ENCODE measurements around the gene PHRF1. TPM values are rescaled to one million over a fixed set of nuclear protein-coding genes. Genes with fewer than 3 reads are reported as not detected.

The PHRF1 gene
- polyA plus RNA-seq, 1 donor from 2014 or later = 15.4 TPM

GRCh38 chr11:614021-614622 lies 37.9 kb downstream of the PHRF1 start:
- Mint-ChIP-seq H3K9me3 (no peaks in the 10 kb centered on the region), H3K36me3 (peaks cover 8% of the 10 kb centered on the region), H3K27ac (peak overlapping the region in 2 of 3 donors; percentile 87 to 92), H3K4me1 (peaks cover 4 to 10% (median 6%) of the 10 kb centered on the region in 3 donors), H3K27me3 (no peaks in the 10 kb centered on the region), H3K4me3 (peak overlapping the region; percentile 70 to 80 (median 77))

GRCh38 chr11:614623-615503 lies 38.6 kb downstream of the PHRF1 start:
- H3K27ac Mint-ChIP-seq = peak overlapping the region; percentile 92 to 97 (median 95)
- H3K9me3 Mint-ChIP-seq = no peaks in the 10 kb centered on the region
- H3K36me3 Mint-ChIP-seq = peaks cover 8% of the 10 kb centered on the region
- H3K4me1 Mint-ChIP-seq = peaks cover 4 to 10% (median 6%) of the 10 kb centered on the region in 3 donors
- H3K4me3 Mint-ChIP-seq = peak overlapping the region; percentile 89 to 97 (median 93)
- H3K27me3 Mint-ChIP-seq = no peaks in the 10 kb centered on the region

GRCh38 chr11:615504-616319 lies 39.4 kb downstream of the PHRF1 start, which contains the start of gene IRF7:
Gene IRF7 (minus strand): TSS chr11:615950. CDS start chr11:615364, 586 bp downstream.
- H3K9me3 Mint-ChIP-seq = no peaks in the 10 kb centered on the region
- no peaks in the 10 kb centered on the region for H3K27me3 Mint-ChIP-seq
- peak within 1 kb of the TSS; percentile 92 to 97 (median 95) for H3K27ac Mint-ChIP-seq
- peaks cover 8% of the 10 kb centered on the region for H3K36me3 Mint-ChIP-seq
- H3K4me3 Mint-ChIP-seq = peak within 1 kb of the TSS; percentile 89 to 97 (median 93)
- peaks cover 4 to 10% (median 6%) of the 10 kb centered on the region in 3 donors for H3K4me1 Mint-ChIP-seq

- Mint-ChIP-seq H3K9me3 (no peaks in the 10 kb centered on the region), H3K4me1 (peaks cover 4 to 10% (median 6%) of the 10 kb centered on the region in 3 donors), H3K27ac (peak overlapping the region; percentile 90 to 95 (median 92)), H3K4me3 (peak overlapping the region; percentile 89 to 97 (median 93)), H3K27me3 (no peaks in the 10 kb centered on the region), H3K36me3 (peaks cover 6% of the 10 kb centered on the region)
Measured at GRCh38 chr11:616320-617198, 40.3 kb downstream of the PHRF1 start.

- peaks cover 5% of the 10 kb centered on the region for H3K36me3 Mint-ChIP-seq
- no peaks in the 10 kb centered on the region for H3K27me3 Mint-ChIP-seq
- peaks cover 4 to 6% (median 6%) of the 10 kb centered on the region in 3 donors for H3K4me1 Mint-ChIP-seq
- no peaks in the 10 kb centered on the region for H3K9me3 Mint-ChIP-seq
- peak overlapping the region in 1 of 3 donors; percentile 92 for H3K27ac Mint-ChIP-seq
- H3K4me3 Mint-ChIP-seq = peak overlapping the region in 1 of 4 donors; percentile 89
Measured at GRCh38 chr11:617199-617911, 41.1 kb downstream of the PHRF1 start.

- H3K27me3 Mint-ChIP-seq = no peaks in the 10 kb centered on the region
- peaks cover 5% of the 10 kb centered on the region for H3K36me3 Mint-ChIP-seq
- no peaks in the 10 kb centered on the region for H3K9me3 Mint-ChIP-seq
- no peak overlapping the region for H3K27ac Mint-ChIP-seq
- peaks cover 4 to 6% (median 6%) of the 10 kb centered on the region in 3 donors for H3K4me1 Mint-ChIP-seq
- peak overlapping the region in 1 of 4 donors; percentile 51 for H3K4me3 Mint-ChIP-seq
Measured at GRCh38 chr11:617912-618682, 41.8 kb downstream of the PHRF1 start.

GRCh38 chr11:618856-619627 lies 42.8 kb downstream of the PHRF1 start:
- Mint-ChIP-seq H3K9me3 (no peaks in the 10 kb centered on the region), H3K27me3 (peaks cover 3% of the 10 kb centered on the region), H3K27ac (peak overlapping the region in 1 of 3 donors; percentile 53), H3K4me1 (peaks cover 4 to 6% (median 6%) of the 10 kb centered on the region in 3 donors), H3K36me3 (peaks cover 8% of the 10 kb centered on the region), H3K4me3 (no peak overlapping the region)

GRCh38 chr11:619628-620050 lies 43.4 kb downstream of the PHRF1 start:
- Mint-ChIP-seq H3K4me1 (peaks cover 4 to 6% (median 4%) of the 10 kb centered on the region in 3 donors), H3K27ac (peak overlapping the region in 2 of 3 donors; percentile 35 to 53), H3K9me3 (no peaks in the 10 kb centered on the region), H3K4me3 (no peak overlapping the region), H3K27me3 (peaks cover 3% of the 10 kb centered on the region), H3K36me3 (peaks cover 8% of the 10 kb centered on the region)

GRCh38 chr11:620201-620600 lies 43.9 kb downstream of the PHRF1 start:
- peaks cover 3% of the 10 kb centered on the region for H3K27me3 Mint-ChIP-seq
- H3K36me3 Mint-ChIP-seq = peaks cover 8% of the 10 kb centered on the region
- H3K9me3 Mint-ChIP-seq = no peaks in the 10 kb centered on the region
- peak overlapping the region in 1 of 4 donors; percentile 41 for H3K4me3 Mint-ChIP-seq
- peak overlapping the region in 1 of 3 donors; percentile 35 for H3K27ac Mint-ChIP-seq
- H3K4me1 Mint-ChIP-seq = peaks cover 4 to 6% (median 4%) of the 10 kb centered on the region in 3 donors

- Mint-ChIP-seq H3K36me3 (peaks cover 8% of the 10 kb centered on the region), H3K4me1 (peaks cover under 1 to 4% (median 2%) of the 10 kb centered on the region in 3 donors), H3K27me3 (peaks cover 3% of the 10 kb centered on the region), H3K4me3 (no peak overlapping the region), H3K27ac (peak overlapping the region in 1 of 3 donors; percentile 16), H3K9me3 (no peaks in the 10 kb centered on the region)
Measured at GRCh38 chr11:620935-621814, 44.9 kb downstream of the PHRF1 start.

GRCh38 chr11:621838-622237 lies 45.6 kb downstream of the PHRF1 start:
- H3K27me3 Mint-ChIP-seq = peaks cover 3% of the 10 kb centered on the region
- H3K36me3 Mint-ChIP-seq = peaks cover 7% of the 10 kb centered on the region
- no peaks in the 10 kb centered on the region for H3K4me1 Mint-ChIP-seq
- H3K27ac Mint-ChIP-seq = peak overlapping the region in 1 of 3 donors; percentile 25
- peak overlapping the region in 1 of 4 donors; percentile 58 for H3K4me3 Mint-ChIP-seq
- H3K9me3 Mint-ChIP-seq = no peaks in the 10 kb centered on the region
